H1 (cell line): ENCODE measurements around the gene TTC29.

ENCODE experiments used
- POLR2A ChIP-seq, 2 experiments: IDR thresholded peaks; 1 replicate in 1 of 2; 2 replicates in 1 of 2; pipeline ENCODE4 v1.6.1; 2011; ENCODE audit warnings: low read depth in 2 of 2, low read length in 2 of 2, mild to moderate bottlenecking in 2 of 2; ENCODE audit errors: control extremely low read depth in 1 of 2
- TF ChIP-seq, protein P1 (sequence below), 3 experiments: IDR thresholded peaks; 1 replicate in 2 of 3; 2 replicates in 1 of 3; pipeline versions ENCODE4 v1.5.1 to v1.6.1; 2011; ENCODE audit warnings: low read length in 3 of 3, mild to moderate bottlenecking in 3 of 3, inconsistent platforms in 2 of 3, low read depth in 1 of 3, moderate library complexity in 1 of 3; ENCODE audit not compliant: insufficient read depth in 1 of 3; ENCODE audit errors: control extremely low read depth in 1 of 3

DNA sequence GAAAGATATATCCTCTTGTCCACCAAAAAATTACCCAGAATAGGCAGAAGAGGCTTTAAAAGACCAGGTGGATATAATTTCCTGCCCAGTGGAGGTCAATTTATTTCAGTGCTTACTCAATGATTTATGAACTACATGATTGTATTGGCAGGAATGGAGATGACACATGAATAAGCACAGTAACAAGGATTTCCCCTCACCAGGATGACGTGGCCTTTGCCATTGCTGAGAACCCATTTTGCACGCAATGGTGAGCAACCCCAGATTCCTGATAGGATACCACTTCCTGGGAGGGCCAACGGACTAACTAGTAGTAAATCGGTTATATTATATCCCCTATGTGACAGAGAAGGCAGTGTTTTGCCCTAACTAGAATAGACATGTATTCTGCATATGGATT, 11.6 kb upstream of the TTC29 start:
- TF ChIP-seq, protein P1, sequence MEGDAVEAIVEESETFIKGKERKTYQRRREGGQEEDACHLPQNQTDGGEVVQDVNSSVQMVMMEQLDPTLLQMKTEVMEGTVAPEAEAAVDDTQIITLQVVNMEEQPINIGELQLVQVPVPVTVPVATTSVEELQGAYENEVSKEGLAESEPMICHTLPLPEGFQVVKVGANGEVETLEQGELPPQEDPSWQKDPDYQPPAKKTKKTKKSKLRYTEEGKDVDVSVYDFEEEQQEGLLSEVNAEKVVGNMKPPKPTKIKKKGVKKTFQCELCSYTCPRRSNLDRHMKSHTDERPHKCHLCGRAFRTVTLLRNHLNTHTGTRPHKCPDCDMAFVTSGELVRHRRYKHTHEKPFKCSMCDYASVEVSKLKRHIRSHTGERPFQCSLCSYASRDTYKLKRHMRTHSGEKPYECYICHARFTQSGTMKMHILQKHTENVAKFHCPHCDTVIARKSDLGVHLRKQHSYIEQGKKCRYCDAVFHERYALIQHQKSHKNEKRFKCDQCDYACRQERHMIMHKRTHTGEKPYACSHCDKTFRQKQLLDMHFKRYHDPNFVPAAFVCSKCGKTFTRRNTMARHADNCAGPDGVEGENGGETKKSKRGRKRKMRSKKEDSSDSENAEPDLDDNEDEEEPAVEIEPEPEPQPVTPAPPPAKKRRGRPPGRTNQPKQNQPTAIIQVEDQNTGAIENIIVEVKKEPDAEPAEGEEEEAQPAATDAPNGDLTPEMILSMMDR (IDR thresholded peaks at IDR 0.05; ENCODE audit: control extremely low read depth in 1 of 3, insufficient read depth in 1 of 3, low read depth in 1 of 3, low read length in 3 of 3), result no peak
- TF ChIP-seq POLR2A (IDR thresholded peaks at IDR 0.05; ENCODE audit: control extremely low read depth in 1 of 2, low read depth in 2 of 2, low read length in 2 of 2), result no peak
